H9 (cell line): ENCODE measurements around the gene MED12. TPM values are rescaled to one million over a fixed set of nuclear protein-coding genes. Genes with fewer than 3 reads are reported as not detected.
A peak's percentile ranks its signal among the peaks of the same experiment; 100 is the strongest.

Source experiments
- DNase-seq: peaks from one replicate; pipeline ENCODE4 v3.0.0-alpha.2; 2017
- H2AFZ ChIP-seq: one replicate; pipeline ENCODE4 v1.6.1; 2013; ENCODE audit warnings: mild to moderate bottlenecking, low read length, control low read depth, moderate library complexity
- H2AK5ac ChIP-seq: 2 replicates; pipeline ENCODE4 v1.6.1; 2013; ENCODE audit warnings: low read length, control low read depth, mixed read lengths; ENCODE audit not compliant: insufficient read length
- H2BK120ac ChIP-seq: one replicate; pipeline ENCODE4 v1.6.1; 2013; ENCODE audit warnings: low read depth, mild to moderate bottlenecking, low read length, control low read depth, inconsistent platforms; ENCODE audit not compliant: poor library complexity, severe bottlenecking
- H2BK12ac ChIP-seq: 2 replicates; pipeline ENCODE4 v1.6.1; 2013; ENCODE audit warnings: low read length, control low read depth, mixed read lengths, low read depth; ENCODE audit not compliant: insufficient read length
- H2BK15ac ChIP-seq: 2 replicates; pipeline ENCODE4 v1.6.1; 2013; ENCODE audit warnings: low read depth, low read length, control low read depth
- H2BK20ac ChIP-seq: one replicate; pipeline ENCODE4 v1.6.1; 2013; ENCODE audit warnings: low read depth, mild to moderate bottlenecking, low read length, control low read depth, inconsistent platforms; ENCODE audit not compliant: poor library complexity, severe bottlenecking
- H2BK5ac ChIP-seq: 2 replicates; pipeline ENCODE4 v1.6.1; 2013; ENCODE audit warnings: low read length, control low read depth, mixed read lengths; ENCODE audit not compliant: insufficient read length
- H3K14ac ChIP-seq: 2 replicates; pipeline ENCODE4 v1.6.1; 2013; ENCODE audit warnings: low read length, control low read depth; ENCODE audit not compliant: insufficient read depth
- H3K18ac ChIP-seq: 2 replicates; pipeline ENCODE4 v1.6.1; 2013; ENCODE audit warnings: low read depth, mild to moderate bottlenecking, mixed read lengths, low read length, control low read depth; ENCODE audit not compliant: insufficient read length
- H3K23ac ChIP-seq: 2 replicates; pipeline ENCODE4 v1.6.1; 2013; ENCODE audit warnings: low read length, control low read depth, mixed read lengths, low read depth; ENCODE audit not compliant: insufficient read length
- H3K23me2 ChIP-seq: 2 replicates; pipeline ENCODE4 v1.6.1; 2013; ENCODE audit warnings: low read depth, mild to moderate bottlenecking, mixed read lengths, low read length, control low read depth; ENCODE audit not compliant: insufficient read length, poor library complexity, severe bottlenecking
- H3K27ac ChIP-seq: 2 replicates; pipeline ENCODE4 v1.5.1; 2013; ENCODE audit warnings: low read length, control low read depth, mixed read lengths, low read depth; ENCODE audit not compliant: insufficient read length
- H3K27me3 ChIP-seq: 2 replicates; pipeline ENCODE4 v1.6.1; 2013; ENCODE audit warnings: low read length, control low read depth, inconsistent platforms; ENCODE audit not compliant: insufficient read depth
- H3K4ac ChIP-seq: 2 replicates; pipeline ENCODE4 v1.6.1; 2013; ENCODE audit warnings: low read depth, mild to moderate bottlenecking, control low read depth, inconsistent platforms, low read length, moderate library complexity
- H3K4me1 ChIP-seq: 2 replicates; pipeline ENCODE4 v1.6.1; 2013; ENCODE audit warnings: low read length, control low read depth, inconsistent platforms; ENCODE audit not compliant: insufficient read depth
- H3K4me2 ChIP-seq: 2 replicates; pipeline ENCODE4 v1.6.1; 2013; ENCODE audit warnings: low read length, control low read depth, mixed read lengths; ENCODE audit not compliant: insufficient read length, insufficient read depth
- H3K56ac ChIP-seq: 2 replicates; pipeline ENCODE4 v1.6.1; 2013; ENCODE audit warnings: low read depth, mild to moderate bottlenecking, mixed read lengths, low read length, control low read depth; ENCODE audit not compliant: insufficient read length
- H3K79me1 ChIP-seq: 2 replicates; pipeline ENCODE4 v1.6.1; 2013; ENCODE audit warnings: low read depth, mild to moderate bottlenecking, moderate library complexity, low read length, control low read depth, inconsistent platforms; ENCODE audit not compliant: insufficient read depth, poor library complexity, severe bottlenecking
- H3K79me2 ChIP-seq: 2 replicates; pipeline ENCODE4 v1.6.1; 2013; ENCODE audit warnings: low read length, control low read depth, inconsistent platforms; ENCODE audit not compliant: insufficient read depth
- H3K9ac ChIP-seq: 2 replicates; pipeline ENCODE4 v1.6.1; 2013; ENCODE audit warnings: low read length, control low read depth, mixed read lengths; ENCODE audit not compliant: insufficient read length; ENCODE audit errors: extremely low read depth
- H3K9me3 ChIP-seq: one replicate; pipeline ENCODE4 v1.6.1; 2013; ENCODE audit warnings: low read depth, low read length, inconsistent platforms; ENCODE audit not compliant: control insufficient read depth
- H3T11ph ChIP-seq: one replicate; pipeline ENCODE4 v1.6.1; 2013; ENCODE audit warnings: mild to moderate bottlenecking, low read length, control low read depth, inconsistent platforms
- H4K20me1 ChIP-seq: one replicate; pipeline ENCODE4 v1.6.1; 2013; ENCODE audit not compliant: control insufficient read depth, insufficient read length, insufficient read depth
- H4K5ac ChIP-seq: 2 replicates; pipeline ENCODE4 v1.6.1; 2013; ENCODE audit warnings: low read depth, mild to moderate bottlenecking, mixed read lengths, low read length, control low read depth; ENCODE audit not compliant: insufficient read length
- H4K8ac ChIP-seq: replicated peaks from 2 replicates; pipeline ENCODE4 v1.6.1; 2013; ENCODE audit warnings: low read length, control low read depth, mixed read lengths, low read depth; ENCODE audit not compliant: insufficient read length
- H4K91ac ChIP-seq: 2 replicates; pipeline ENCODE4 v1.6.1; 2013; ENCODE audit warnings: low read depth, mild to moderate bottlenecking, moderate library complexity, mixed read lengths, low read length, control low read depth; ENCODE audit not compliant: insufficient read length
- H3K27ac Mint-ChIP-seq, 3 experiments: 2 replicates in 2 of 3; 3 replicates in 1 of 3; pipeline ENCODE4 v1.8.0; 2020 to 2021; ENCODE audit warnings: mixed read lengths in 3 of 3, mild to moderate bottlenecking in 1 of 3, moderate library complexity in 1 of 3
- H3K27me3 Mint-ChIP-seq: 2 replicates; pipeline ENCODE4 v1.8.0; 2021; ENCODE audit warnings: low read depth, mild to moderate bottlenecking, moderate library complexity, mixed read lengths
- H3K36me3 Mint-ChIP-seq, 3 experiments: 2 replicates in 2 of 3; 3 replicates in 1 of 3; pipeline ENCODE4 v1.8.0; 2020 to 2021; ENCODE audit warnings: low read depth in 3 of 3, mixed read lengths in 3 of 3; ENCODE audit not compliant: insufficient read depth in 1 of 3
- H3K4me1 Mint-ChIP-seq, 2 experiments: 2 replicates each; pipeline ENCODE4 v1.8.0; 2020; ENCODE audit warnings: mixed read lengths in 2 of 2
- H3K4me3 Mint-ChIP-seq, 2 experiments: 2 replicates in 1 of 2; 3 replicates in 1 of 2; pipeline ENCODE4 v1.8.0; 2020 to 2021; ENCODE audit warnings: mild to moderate bottlenecking in 2 of 2, mixed read lengths in 2 of 2, moderate library complexity in 1 of 2
- H3K9me3 Mint-ChIP-seq, 2 experiments: 2 replicates in 1 of 2; 3 replicates in 1 of 2; pipeline ENCODE4 v1.8.0; 2020; ENCODE audit warnings: mild to moderate bottlenecking in 2 of 2, mixed read lengths in 2 of 2, moderate library complexity in 1 of 2
- WGBS: extraction: QIAGEN DNeasy Blood & Tissue Kit; methylation state at CpG from one replicate; pipeline ENCODE4 v1.1.7; 2013; ENCODE audit warnings: missing lambda C conversion rate, low lambda C conversion rate, mixed read lengths; ENCODE audit not compliant: insufficient read length; ENCODE audit errors: extremely low coverage; 5-methylcytosine and 5-hydroxymethylcytosine counted together
- total RNA-seq: library from RNA; stranded (reverse); gene quantifications from 2 replicates; pipeline ENCODE4 v1.2.1, GENCODE V29; 2021
- TF ChIP-seq, protein P1 (sequence below): fragments of 200-600 bp; sonication (generic); conservative IDR thresholded peaks from 3 replicates; pipeline ENCODE4 v1.8.0; 2021; ENCODE audit warnings: antibody characterized with exemption, mild to moderate bottlenecking

The MED12 gene
- total RNA-seq, 1 experiment from 2014 or later: 33.0 TPM

DNA sequence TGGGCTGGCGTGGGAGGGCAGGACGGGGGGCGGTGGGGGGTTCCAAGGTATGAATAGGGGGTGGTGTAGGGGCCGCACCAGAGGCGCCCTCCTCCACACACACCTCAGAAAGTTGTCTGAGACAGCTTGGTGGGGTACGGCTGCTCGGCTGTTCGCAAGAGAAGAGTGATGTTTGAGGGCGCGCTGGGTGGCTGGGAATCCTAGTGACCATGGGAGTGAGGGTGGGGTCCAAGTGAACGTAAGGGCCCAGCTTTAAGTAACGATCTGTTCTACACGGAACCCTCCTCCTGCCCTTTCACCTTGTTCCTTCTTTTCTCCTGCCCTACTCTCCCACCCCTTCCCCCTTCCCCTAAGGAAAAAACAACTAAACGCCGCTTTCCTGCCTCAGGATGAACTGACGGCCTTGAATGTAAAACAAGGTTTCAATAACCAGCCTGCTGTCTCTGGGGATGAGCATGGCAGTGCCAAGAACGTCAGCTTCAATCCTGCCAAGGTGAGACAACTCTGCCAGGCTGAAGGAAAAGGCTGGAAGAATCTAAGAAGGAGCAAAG is 664 bp downstream of the MED12 start:
- no peak overlapping the region for H2BK20ac ChIP-seq
- no peaks in the 10 kb centered on the region for H3K79me2 ChIP-seq
- TF ChIP-seq, protein P1, sequence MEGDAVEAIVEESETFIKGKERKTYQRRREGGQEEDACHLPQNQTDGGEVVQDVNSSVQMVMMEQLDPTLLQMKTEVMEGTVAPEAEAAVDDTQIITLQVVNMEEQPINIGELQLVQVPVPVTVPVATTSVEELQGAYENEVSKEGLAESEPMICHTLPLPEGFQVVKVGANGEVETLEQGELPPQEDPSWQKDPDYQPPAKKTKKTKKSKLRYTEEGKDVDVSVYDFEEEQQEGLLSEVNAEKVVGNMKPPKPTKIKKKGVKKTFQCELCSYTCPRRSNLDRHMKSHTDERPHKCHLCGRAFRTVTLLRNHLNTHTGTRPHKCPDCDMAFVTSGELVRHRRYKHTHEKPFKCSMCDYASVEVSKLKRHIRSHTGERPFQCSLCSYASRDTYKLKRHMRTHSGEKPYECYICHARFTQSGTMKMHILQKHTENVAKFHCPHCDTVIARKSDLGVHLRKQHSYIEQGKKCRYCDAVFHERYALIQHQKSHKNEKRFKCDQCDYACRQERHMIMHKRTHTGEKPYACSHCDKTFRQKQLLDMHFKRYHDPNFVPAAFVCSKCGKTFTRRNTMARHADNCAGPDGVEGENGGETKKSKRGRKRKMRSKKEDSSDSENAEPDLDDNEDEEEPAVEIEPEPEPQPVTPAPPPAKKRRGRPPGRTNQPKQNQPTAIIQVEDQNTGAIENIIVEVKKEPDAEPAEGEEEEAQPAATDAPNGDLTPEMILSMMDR: no peak
- H2AFZ ChIP-seq: no peak overlapping the region
- H3K36me3 Mint-ChIP-seq: peaks cover 22 to 41% (median 35%) of the 10 kb centered on the region in 3 experiments; a peak in 6 of 7 replicates
- no peak for DNase-seq
- no peak overlapping the region for H4K8ac ChIP-seq
- H2BK5ac ChIP-seq: no peak overlapping the region
- peak overlapping the region; percentile 75 to 82 for H3K4me3 Mint-ChIP-seq
- no CpG with 5 or more reads among the region's 17 CpGs for WGBS
- H3K14ac ChIP-seq: no peak overlapping the region
- H3K4me1 ChIP-seq: no peaks in the 10 kb centered on the region
- no peak overlapping the region for H3K27ac ChIP-seq
- peaks cover 3 to 4% of the 10 kb centered on the region in 2 experiments; a peak in 2 of 4 replicates for H3K4me1 Mint-ChIP-seq
- peaks cover 39% of the 10 kb centered on the region for H3K27me3 Mint-ChIP-seq
- peaks cover 51 to 63% of the 10 kb centered on the region in 2 experiments for H3K9me3 Mint-ChIP-seq
- no peak overlapping the region for H3K23ac ChIP-seq
- no peak overlapping the region for H4K5ac ChIP-seq
- H2BK15ac ChIP-seq: no peak overlapping the region
- H3K23me2 ChIP-seq: peaks cover 2% of the 10 kb centered on the region
- H3K9me3 ChIP-seq: peaks cover 34% of the 10 kb centered on the region
- H3T11ph ChIP-seq: no peak overlapping the region
- H4K91ac ChIP-seq: no peak overlapping the region
- H3K56ac ChIP-seq: no peak overlapping the region
- no peak overlapping the region for H2BK12ac ChIP-seq
- H3K18ac ChIP-seq: no peak overlapping the region
- no peaks in the 10 kb centered on the region for H3K27me3 ChIP-seq
- H3K27ac Mint-ChIP-seq: no peak overlapping the region
- no peaks in the 10 kb centered on the region for H3K79me1 ChIP-seq
- H3K4me2 ChIP-seq: peak overlapping the region; percentile 4
- no peaks in the 10 kb centered on the region for H4K20me1 ChIP-seq
- H2BK120ac ChIP-seq: no peak overlapping the region
- H3K9ac ChIP-seq: no peak overlapping the region
- no peak overlapping the region for H2AK5ac ChIP-seq
- H3K4ac ChIP-seq: no peak overlapping the region
